HG03103 (cell line): Measurements from ENCODE around the gene FARP1.
"Not testable (repeated sequence)": the region's sequence is repeated elsewhere in the genome, so short reads cannot be mapped to it uniquely, and the experiment has no call there.

Source experiments
- ATAC-seq: cut with Tn5 transposase; IDR thresholded peaks from one replicate; pipeline ENCODE4 v1.9.1; 2021; ENCODE audit warnings: low read depth; ENCODE audit not compliant: unreplicated experiment

Gene FARP1

DNA sequence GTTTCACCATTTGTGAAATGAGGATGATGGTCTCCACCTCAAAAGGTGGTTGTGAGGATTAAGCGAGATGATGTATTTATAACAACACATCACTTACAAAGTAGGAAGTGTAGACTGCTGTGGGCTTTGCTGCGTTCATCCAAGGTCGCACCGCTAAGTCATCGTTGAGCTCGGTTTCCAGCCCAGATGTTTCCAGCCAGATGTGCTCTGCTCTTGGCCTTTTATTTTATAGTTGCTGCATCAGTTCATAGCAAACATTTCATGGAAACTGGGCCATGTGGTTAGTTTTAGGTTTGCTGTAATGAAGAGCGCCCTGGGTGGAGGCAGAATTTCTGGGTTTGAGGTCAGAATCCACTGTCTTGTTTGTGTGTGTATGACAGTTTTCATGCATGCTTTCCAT lies 110.6 kb downstream of the FARP1 start:
- no peak for ATAC-seq

DNA sequence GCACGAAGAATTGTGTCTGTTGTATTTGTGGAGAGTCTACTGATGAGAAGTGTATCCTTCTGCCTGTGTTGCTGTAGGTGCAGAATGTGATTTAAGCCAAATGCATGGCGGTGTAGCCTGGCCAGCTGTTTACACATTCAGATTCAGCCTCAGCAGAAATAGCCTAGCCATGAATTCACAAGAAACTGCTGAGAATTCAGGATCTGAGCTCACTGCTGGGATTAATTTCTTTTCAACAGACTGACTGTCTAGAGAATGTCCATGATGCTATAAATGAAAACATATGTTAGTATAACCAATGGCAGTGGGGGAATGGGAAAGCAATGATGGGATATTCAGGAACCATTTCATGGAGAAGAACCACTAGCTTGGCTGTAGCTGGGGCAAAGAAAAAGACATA lies 111.6 kb downstream of the FARP1 start:
- ATAC-seq = no peak

DNA sequence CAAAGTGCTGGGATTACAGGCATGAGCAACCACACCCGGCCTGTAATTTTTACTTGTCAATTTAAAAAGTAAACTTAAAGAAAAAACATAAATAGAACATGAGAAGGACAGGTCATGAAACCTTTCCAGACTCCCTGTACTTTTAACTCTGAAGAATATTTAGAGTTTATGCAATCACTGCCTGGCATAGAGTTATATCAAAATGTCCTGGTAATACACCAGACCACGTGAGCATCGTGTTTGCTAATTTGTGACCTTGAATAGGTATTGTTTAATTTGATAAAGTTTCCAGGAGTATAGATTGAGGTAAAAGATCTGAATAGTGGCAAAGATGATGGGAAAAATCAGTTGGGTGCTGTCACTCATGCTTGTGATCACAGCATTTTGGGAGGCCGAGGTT lies 115.3 kb downstream of the FARP1 start:
- no peak for ATAC-seq

DNA sequence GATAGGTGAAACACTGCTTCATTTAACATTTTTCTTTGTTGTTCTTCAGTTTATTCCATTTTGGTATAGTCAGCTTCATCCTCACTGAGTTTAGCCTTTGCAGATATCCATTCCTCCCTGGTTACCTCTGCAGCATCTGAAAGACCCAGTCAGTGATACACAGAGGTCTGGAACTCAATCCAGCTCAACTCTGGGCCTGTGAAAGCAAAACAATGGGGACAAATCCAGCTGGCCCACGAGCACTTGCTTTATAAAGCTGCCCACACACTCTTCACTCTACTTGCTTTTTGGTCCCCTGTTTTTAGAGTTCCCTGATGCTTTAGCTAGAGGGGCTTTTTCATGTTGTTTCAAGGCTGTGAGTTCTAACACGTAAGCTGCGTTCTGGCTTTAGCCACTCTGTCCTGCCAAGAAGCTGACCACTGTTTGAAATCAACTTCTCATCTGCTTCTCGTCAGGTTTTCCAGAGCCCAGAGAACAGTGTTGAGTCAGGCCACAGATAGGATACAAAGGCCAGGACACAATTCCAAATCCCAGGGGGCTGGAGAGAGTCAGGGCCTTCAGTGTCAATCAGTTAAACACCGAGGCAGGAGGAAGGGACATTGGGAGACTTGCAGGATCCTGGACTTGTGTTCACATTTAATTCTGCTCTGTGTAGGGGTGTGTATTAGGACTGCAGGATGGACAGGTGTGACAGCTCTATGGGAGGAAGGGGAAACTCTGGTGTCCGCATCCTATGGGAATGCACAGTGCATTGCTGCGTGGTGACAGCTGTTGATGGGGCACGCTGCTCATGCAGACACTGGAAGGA lies 117.7 kb downstream of the FARP1 start:
- ATAC-seq = no peak

DNA sequence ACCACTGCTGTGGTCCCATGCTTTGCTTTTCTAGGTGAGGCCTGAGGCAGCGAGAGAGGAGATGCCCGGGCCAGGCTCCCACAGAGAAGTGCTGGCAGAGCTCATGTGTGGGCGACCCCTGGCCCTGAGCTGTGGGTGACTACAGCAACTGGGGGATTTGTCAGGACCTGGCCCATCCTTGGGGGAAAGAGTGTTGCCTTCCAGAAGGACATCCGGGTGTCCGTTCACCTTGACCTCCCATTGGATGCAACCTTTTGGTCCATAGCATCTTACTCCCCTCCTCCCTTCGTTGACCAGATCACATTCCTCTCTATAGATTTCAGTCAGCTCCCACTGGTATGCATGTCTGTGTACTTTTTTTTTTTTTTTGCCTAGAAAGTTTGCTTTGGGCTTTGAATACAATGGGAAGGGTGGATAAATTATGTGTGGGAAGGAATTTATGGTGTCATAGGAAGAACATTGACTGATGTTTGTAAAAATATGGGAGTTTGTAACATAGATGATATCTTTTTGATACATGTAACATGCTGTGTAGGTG lies 118.3 kb downstream of the FARP1 start:
- no peak for ATAC-seq

DNA sequence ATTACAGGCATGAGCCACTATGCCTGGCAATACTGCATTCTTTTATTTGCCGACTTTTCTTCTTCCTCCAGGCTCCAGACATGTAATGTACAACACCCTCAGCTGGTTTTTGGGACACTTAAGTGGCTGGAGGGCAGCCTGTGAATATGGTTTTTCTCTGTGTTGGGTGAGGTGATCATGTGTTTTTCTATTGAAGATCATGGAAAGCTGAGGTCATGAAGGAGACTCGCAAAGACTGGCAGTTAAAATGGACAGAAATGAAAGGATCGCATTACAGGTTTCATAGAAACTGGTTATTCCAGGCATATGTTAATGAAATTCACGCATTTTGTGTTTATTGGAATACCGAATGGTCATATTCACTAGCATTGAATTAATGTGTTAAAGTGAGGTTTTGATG lies 119.4 kb downstream of the FARP1 start:
- ATAC-seq = no peak

DNA sequence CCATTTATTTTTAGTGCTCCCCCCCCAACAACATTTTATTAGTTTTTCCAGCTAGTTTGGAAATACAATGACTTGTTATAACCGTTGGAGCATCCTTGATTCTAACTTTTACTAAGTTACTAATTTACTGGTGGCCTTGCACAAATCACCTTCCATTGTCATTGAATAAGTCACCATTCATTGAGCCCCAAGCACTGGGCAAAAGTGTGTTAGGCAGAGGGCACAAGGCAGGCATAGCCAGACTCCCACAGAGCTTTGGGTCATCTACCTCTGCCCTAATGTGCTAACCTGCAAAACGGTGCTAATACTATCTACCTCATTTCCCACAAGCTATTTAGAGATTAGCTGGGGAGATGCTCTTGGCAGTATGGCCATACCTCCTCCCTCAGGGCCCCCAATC lies 120.9 kb downstream of the FARP1 start:
- no peak for ATAC-seq

DNA sequence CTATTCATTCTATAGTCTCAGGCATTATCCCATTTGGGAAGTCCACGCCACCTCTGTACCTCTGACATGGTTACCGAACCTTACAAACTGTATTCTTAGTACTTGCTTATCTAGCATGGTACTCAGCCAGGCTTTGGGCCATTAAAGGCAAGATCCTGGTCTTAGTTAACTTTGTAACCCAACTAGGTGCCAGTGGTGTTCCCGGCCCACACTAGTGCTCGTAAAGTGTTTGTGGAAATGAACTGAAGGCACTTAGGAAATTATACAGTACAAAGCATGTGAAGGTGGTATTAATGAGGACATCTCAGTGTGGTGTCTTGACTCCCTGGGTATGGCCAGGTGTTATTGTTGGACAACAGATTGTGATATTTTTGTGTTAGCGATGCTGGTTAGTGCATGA lies 122.0 kb downstream of the FARP1 start:
- ATAC-seq = no peak

DNA sequence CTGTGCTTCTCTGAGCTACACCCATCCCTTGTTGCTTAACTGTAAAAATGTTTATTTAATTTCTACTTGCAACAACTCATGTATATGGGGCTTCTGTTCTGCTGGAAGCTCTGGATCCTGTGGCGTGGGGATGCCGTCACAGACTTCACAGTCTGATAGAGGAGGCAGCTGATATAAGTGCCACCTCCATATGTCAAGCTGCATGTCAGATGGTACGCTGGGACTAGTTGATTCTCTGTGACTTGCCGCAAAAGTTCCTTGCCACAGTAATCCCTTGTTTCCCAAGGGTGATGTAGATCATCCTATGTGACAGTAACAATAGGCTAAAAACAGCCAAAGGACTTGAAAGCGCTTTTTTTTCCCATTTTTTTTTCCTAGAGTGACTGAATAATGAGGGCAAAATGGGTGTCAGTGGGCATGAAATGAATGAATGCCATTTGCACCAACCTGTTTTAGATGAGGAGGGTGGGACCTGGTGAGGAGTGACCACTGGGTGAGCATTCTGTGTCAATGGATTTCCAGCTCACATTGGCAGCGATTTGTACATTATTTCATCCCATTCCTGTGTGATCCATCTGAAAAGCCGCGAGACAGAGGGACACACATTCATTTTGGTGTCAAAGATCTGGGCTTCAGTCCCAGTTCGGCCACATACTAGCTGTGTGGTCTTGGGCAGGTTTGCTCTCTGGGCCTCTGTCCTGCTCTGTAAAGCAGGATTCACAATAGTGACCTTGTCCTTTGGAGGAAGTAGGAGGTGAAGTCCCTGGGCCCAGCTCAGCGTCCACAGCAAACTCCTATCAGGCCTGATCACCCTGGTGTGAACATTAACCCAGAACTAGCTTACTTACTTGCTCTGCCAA lies 123.0 kb downstream of the FARP1 start:
- ATAC-seq = no peak

DNA sequence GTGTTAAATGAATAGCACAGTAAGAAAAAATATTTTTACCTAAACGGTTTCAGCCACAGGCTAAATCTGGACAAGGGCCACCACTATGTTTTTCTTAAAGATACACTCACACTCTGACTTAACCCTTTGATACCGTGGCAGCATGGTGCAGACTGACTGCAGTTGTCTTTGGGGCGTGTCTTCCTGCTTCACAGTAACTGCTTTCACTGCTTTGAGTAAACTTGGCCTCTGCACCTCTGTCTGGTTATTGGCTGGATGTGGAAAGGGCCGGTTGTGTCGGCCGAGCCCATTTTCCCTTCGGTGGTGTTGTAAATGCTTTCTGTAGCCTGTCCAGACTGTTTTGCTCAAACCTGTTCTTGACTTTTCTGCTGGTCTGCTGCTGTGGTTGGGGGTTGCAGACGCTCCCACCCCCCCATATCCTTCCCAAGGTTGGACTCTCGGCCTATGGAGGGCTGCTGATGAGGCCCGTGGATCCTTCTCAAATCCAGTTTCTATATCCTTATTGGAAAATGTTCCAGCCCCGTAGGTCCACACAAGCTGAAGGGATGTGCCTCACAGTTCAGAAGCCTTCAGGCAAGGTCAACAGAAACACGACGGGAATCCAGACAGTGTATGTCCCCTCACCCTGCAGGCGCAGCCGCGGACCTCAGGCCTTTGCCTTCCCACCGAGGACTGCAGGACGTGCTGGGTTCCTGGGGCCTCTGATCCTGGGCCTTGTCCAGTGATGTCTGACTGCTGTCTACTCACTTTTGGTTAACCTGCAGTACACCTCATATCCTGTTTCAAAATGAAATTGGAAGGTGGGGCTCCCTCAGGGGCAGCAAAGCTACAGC lies 124.4 kb downstream of the FARP1 start:
- peak; percentile 83 for ATAC-seq

DNA sequence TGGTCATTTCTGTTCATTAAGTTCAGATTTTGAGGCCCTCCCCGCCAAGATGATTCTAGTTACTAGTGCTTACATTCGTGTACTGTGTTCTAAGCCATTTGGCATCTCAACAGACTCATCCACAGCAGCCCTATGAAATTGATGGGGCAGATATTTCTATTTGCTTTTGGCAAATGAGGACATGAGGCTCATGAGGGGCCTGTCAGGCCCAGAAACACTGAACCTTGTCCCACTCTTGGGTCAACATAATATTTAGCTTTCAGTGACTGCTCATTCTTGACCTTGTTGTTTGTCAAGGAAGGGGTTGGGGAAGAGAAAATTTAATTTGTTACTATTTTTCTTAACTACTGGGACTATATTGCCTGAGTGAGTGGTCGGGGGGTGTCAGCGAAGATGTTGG lies 126.5 kb downstream of the FARP1 start:
- ATAC-seq = no peak

DNA sequence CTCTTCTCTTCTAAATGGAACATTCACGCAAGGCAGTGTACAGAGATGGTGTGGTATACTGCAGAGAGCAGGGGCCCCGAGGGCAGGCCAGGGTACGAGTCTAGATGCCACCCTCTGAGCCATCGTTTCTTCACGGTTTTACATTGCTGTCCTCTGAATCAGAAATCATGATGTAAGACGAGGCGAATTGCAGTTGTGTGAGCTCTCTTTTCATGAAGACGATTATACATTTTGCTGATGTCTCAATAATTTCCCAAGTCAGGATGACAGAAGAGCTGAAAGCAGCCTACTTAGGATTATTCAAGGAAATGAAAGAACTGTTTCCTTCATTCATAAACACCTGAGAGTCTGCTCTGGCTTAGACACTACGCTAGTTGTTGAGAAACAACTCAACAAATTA lies 127.9 kb downstream of the FARP1 start:
- ATAC-seq = no peak

DNA sequence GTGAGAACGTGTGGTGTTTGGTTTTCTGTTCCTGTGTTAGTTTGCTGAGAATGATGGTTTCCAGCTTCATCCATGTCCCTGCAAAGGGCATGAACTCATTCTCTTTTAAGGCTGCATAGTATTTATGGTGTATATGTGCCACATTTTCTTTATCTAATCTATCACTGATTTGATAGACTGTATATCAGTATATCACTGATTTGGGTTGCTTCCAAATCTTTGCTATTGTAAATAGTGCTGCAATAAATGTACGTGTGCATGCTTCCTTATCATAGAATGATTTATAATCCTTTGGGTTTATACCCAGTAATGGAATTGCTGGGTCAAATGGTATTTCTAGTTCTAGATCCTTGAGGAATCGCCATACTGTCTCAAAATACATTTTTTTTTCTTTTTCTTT lies 128.8 kb downstream of the FARP1 start:
- ATAC-seq = not testable (repeated sequence)

DNA sequence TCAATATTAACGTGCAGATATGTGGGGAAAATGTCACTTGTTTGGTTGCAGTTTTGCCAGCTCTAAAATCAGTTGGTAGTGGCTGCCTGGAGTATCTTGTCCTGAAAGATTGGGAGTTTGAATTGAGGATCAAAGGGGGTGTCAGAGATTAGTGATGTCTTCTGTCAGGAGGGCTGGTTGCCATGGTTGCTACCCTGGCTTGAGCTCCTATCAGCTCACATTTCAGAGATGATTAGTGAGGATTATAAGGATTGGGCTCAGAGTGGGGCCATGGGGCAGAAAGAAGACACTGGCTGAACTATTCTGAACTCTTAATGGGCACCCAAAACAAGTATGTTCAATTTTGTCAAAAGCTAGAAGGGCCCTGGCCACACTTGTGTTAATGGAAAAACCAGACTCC lies 129.7 kb downstream of the FARP1 start:
- no peak for ATAC-seq

DNA sequence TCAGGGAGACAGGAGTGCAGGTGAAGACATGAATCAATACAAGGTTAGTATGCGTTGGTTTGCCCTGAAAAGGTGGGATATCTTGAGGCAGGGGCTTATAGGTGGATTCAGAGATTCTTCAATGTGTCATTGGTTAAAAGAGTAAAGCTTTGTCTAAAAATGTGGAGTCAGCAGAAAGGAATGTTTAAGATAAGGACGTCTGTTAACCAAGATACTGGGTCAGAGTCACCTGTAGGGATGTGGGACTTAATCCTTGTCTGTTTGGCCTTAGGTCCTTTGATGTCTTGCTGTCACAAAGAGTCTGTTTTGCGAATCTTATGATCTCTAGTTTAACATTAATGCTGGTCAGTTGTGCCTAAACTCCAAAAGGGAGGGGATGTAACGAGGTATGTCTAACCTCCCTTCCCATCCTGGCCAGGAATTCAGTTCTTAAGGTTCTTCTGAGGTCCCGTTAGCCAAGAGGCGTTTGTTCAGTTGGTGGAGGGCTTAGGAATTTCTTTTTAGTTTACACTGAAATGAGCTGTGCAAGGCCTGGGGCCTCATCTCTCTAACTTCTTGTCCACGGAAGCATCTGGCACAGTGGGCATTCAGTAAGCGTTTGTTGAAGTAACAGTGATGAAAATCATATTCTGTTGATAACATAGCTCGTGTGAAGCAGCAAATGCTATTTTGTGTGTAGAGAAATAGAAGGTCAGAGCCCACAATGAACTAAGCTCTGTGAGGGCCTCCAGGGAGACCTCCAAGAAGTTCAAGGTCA lies 130.4 kb downstream of the FARP1 start:
- ATAC-seq = no peak

DNA sequence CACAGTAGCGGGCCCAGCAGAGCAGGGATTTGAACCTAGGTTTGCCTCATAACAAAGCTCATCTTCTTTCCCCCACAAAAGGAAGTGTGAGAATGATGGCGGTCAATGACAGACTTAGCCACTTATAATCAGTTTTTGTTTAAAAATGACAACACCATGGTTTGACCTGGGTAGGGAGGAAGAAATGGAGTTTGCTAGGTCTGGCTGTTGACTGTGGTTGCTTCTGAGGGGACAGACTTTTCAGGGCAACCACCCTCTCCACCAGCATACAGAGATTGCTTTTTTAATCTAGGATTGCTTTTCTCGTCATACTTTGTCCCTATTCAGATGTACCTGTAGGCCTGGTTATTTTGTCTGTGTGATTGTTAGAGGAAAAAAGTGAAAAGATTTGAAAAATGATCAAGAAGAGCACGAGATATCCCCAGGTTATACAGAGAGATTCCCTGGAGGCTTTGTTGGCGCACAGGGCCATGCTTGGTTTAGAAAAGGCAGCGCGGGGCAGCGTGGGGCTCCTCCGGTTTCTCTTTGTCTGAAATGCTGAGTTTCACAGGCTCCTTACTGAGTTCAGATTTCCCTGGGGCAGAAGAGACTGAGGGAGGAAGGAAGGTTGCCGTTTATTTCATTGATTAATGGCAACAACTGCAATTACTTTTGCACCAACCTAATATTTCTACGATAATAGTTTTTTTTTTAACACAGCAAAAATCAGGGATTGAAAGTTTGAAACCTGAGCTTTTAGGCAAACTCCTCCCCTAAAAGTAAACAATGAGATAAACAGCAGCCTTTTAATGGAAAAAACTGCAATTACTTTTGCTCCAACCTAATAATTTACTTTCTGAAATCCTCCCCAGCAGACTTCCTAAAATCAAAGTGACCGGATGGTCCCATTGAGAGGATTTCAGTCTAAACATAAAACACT lies 131.2 kb downstream of the FARP1 start:
- ATAC-seq = no peak

DNA sequence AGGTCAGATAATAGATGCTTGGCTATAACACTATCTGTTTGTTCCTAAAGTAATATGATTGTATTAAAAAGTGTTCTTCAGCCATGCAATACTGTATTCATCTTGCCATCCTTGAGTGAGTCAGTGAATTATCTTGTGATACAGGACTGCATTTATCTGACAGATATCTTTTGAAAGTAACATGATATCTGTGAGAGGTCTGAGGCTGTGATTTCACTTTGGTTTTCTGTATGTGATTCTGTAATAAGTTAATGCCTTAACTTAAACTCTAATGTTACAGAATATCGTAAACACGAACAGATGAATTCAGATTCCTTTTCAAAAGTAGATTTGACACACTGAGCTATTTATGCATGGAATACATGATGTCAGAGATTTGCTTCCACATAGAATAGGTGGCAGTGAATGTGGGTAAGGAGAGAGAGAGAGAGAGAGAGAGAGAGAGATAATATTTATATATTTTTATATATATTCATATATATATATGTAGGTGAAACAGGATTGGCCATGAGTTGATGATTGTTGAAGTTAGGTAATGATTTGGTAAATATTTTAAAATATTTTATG lies 132.1 kb downstream of the FARP1 start:
- ATAC-seq = no peak

DNA sequence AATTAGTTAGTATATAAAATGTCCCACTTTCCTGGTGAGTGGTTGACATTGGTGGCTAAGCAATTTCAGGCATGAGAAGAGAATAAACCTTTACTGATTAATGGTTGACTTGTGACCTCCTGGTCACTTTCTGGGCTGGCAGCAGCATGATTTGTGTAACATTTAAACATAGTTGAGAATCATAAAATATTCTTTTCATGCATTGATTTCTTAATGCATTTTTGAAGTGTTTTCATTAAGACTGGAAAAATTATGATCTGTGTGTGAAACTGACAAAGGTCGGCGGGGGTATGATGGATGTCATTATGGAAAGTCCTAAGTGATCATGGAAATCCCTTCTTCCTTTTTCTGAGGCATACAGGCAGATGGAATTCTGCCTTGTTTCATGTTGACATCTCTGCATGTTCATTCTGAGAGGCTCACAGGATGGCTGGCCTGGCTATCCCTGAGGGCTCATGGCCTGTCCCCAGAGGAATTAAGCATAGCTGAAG lies 132.8 kb downstream of the FARP1 start:
- no peak for ATAC-seq

DNA sequence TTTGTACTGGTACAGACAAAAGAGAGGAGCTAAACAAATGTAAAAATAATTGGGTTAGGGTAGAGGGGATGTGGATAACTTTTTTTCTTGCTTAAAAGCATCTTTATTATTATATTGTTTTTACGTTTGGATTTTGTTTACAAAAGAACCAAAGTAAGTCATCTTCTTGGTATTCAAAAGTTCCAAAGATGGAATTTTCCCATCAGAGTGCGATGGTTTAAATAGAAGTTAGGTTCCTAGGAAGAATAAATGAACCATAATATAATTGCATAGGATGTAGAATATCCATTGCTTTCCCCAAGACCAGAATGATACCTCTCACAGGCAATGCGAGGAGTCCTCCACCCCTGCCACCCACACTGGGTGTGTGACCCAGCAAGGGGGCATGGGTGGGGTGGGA lies 133.6 kb downstream of the FARP1 start:
- no peak for ATAC-seq
